ENCODE data around the gene SLC6A17. TPM values are rescaled to one million over a fixed set of nuclear protein-coding genes. Genes with fewer than 3 reads are reported as not detected.

The SLC6A17 gene
- total RNA-seq, 1 donor from 2014 or later: not detected

- H3K9me3 ChIP-seq: no peaks in the 10 kb centered on the region
- no peak for TF ChIP-seq CTCF (IDR thresholded peaks at IDR 0.05)
- peak overlapping the region; percentile 82 for H3K4me3 ChIP-seq
- DNase-seq (no peak), ATAC-seq (no peak)
- intact Hi-C loops (cut with DNase I): no loop called here
- H3K27ac ChIP-seq: no peak overlapping the region
- H3K36me3 ChIP-seq: no peaks in the 10 kb centered on the region
- H3K4me1 ChIP-seq: peaks cover 45% of the 10 kb centered on the region
- H3K27me3 ChIP-seq (ENCODE audit: low read depth): peaks cover 11% of the 10 kb centered on the region
Observed at GRCh38 chr1:110212169-110213142, 62.2 kb downstream of the SLC6A17 start.

DNA sequence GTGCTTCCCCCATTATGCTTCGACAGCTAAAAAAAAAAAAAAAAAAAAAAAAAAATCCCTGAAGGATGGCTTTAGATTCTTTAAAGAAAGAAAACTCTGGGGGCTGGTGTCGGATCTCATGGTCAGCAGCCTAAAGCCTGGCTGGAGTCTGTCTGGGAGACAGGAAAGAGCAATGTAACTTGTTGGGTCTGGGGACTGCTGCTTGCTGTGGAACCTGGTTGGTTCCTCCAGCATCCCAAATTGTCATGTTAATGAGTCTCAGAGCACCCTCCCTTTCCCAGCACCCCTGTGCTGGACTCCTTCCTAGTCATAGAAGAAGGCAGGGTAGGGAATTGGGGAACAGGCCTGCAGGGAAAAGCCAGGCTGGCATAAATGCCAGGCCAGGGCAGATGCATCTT lies 62.8 kb downstream of the SLC6A17 start:
- Histone ChIP-seq H3K4me3 (peak overlapping the region; percentile 82), H3K27me3 (ENCODE audit: low read depth) (peaks cover 11% of the 10 kb centered on the region), H3K9me3 (no peaks in the 10 kb centered on the region), H3K4me1 (peaks cover 45% of the 10 kb centered on the region), H3K27ac (no peak overlapping the region), H3K36me3 (no peaks in the 10 kb centered on the region)
- TF ChIP-seq CTCF (IDR thresholded peaks at IDR 0.05): no peak
- intact Hi-C loops (cut with DNase I): no loop called here
- ATAC-seq: no peak
- no peak for DNase-seq

GRCh38 chr1:110214454-110215404 lies 64.4 kb downstream of the SLC6A17 start:
- Histone ChIP-seq H3K4me3 (no peak overlapping the region), H3K27me3 (ENCODE audit: low read depth) (peaks cover 11% of the 10 kb centered on the region), H3K27ac (no peak overlapping the region), H3K4me1 (peaks cover 37% of the 10 kb centered on the region), H3K36me3 (no peaks in the 10 kb centered on the region), H3K9me3 (no peaks in the 10 kb centered on the region)
- intact Hi-C loops (cut with DNase I): no loop called here
- ATAC-seq (no peak), DNase-seq (no peak)
- TF ChIP-seq CTCF (IDR thresholded peaks at IDR 0.05): no peak

GRCh38 chr1:110215621-110216515 lies 65.6 kb downstream of the SLC6A17 start:
- H3K9me3 ChIP-seq: no peaks in the 10 kb centered on the region

More at GRCh38 chr1:110215621-110216515, 65.6 kb downstream of the SLC6A17 start:
- H3K4me1 ChIP-seq: peaks cover 34% of the 10 kb centered on the region
- no peak overlapping the region for H3K4me3 ChIP-seq
- H3K27ac ChIP-seq: no peak overlapping the region
- TF ChIP-seq CTCF (IDR thresholded peaks at IDR 0.05): no peak
- intact Hi-C loops (cut with DNase I): no loop called here
- peaks cover 11% of the 10 kb centered on the region for H3K27me3 ChIP-seq (ENCODE audit: low read depth)
- no peak for DNase-seq
- ATAC-seq: no peak
- peaks cover 4% of the 10 kb centered on the region for H3K36me3 ChIP-seq
